Cortex of kidney (tissue), 1 donor: Measurements from ENCODE around the gene SLC38A11.
"Not testable (repeated sequence)": the region's sequence is repeated elsewhere in the genome, so short reads cannot be mapped to it uniquely, and the experiment has no call there.

Source experiments
- DNase-seq: peaks from one replicate; lab custom pipeline; 2025; lab: John Stamatoyannopoulos, UW

Gene SLC38A11

DNA sequence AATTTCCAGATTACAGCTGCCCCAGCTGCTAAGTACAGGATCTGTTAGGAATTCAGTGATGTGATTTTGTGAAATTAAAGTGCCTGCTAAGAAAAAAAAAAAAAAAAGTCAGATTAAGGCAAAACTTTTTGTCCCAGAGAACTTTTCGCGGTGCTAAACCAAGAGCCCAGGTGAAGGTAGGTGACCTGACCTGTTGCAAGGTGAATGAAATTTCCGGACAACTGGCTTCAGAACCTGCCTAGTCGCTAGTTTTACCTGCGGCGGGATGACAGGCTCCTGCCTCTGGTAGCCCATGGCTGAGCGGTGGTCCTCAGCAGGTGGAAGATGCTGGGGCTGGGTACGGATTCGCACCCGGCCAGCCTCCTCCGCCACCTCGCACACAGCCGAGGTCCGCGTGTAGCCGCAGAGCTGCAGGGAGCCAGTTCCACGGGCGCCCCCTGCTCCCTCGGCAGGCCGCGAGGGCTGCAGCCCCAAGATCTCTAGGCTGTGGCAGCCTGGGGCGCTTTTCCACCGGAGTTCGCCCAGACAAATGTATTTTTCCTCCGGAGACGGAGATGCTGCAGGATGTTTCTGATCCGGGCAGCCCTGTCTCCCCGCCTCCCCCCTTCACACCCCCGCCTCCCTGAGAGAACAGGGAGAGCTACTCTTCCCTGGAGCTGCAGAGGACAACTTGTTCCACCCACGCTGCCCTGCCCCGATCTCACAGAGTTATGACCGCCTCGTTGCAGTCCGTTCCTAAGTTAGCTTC is at the start of gene SLC38A11:
TSS of gene SLC38A11 (minus strand) at position 572 of the 748 bp plus-strand sequence. CDS start at position 294, 278 bp downstream.
- DNase-seq: no peak

- no peak for DNase-seq
Measured at GRCh38 chr2:165003443-165004130, 48.3 kb upstream of the SLC38A11 start.

DNA sequence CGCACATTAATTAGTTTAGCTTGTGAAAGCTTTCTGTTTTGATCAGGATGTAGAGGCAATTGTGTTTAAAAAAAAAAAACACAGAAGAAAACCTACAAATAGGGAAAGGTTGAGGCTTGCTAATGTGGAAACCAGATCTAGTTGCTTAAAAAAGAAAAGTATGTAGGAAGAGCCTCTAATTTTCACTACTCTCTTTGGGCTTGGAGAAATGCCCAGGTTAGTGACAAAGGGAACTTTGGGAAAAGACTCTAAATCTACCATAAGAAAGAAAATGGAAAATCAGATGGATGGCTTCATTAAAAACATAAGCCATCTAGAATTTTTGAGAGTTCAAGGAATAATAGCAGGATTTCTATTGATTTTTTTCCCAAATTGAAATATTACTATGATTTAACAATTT is 47.3 kb upstream of the SLC38A11 start:
- DNase-seq: no peak

- DNase-seq: not testable (repeated sequence)
Measured at GRCh38 chr2:164994664-164995299, 39.5 kb upstream of the SLC38A11 start.

DNA sequence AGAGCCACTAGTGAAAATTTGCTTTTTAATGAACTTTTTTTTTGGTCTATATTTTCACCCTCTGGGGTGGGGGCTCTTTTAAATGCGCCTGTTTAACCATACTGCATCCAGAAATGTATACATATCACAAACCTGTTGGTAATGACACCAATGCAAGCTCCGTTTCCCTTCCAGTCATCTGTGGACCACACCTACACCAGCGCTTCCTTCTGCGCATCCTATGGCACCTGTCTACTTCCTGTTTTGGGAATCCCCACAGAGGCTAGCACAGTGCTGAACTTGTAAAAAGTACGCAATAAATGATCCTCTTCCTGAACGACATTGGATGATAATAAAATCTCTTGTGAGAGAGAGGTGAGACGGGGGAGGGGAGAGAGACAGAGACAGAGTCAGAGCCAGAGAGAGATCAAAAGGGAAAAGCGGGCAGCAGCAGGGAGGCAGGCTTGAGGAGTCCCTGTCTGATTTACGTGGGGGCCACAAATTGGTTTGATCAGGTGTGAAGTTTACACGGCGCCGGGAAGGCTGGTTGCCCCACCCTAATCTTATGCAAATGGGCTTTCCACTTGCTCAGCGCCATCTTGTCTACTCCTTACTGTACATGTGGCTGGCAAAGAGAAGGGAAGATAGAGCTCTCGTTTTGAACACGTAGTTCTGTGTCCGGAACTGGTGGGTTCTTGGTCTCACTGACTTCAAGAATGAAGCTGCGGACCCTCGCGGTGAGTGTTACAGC is 38.1 kb upstream of the SLC38A11 start:
- no peak for DNase-seq

DNA sequence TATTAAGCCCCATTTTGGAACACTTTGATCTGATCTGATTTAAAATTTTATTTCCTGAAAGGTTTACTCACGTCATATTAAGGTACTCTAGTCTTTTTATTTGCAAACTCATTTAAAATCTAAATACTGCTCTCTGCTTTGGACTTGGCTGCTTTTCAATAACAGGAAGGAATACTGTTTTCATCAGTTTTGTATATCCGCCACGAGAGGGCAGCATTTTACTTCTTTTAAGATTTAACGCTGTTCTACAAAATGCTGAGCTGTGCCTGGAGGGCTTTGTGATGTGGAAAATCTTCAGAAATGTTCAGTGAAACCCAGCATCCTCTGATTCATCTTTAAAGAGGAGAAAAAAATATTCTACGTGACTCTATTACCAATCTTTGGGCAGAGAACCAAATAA is 37.5 kb upstream of the SLC38A11 start:
- no peak for DNase-seq

DNA sequence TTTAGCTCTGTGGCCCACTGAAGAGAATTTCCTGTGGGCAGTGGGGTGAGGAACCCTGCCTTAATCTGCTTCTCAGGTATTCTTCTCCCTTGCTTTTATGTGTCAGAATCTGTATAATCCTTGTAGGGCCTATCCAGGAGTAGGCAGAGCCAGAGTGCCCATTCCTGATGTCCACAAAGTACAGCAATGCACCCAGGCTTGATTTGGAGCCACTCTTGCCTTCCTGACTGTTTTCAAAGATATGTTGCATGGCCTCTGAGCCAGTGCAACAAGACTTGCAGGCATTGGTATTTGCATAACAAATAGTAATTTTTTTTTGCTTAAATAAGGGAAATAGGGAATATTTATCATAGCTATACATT is 36.7 kb upstream of the SLC38A11 start:
- not testable (repeated sequence) for DNase-seq

DNA sequence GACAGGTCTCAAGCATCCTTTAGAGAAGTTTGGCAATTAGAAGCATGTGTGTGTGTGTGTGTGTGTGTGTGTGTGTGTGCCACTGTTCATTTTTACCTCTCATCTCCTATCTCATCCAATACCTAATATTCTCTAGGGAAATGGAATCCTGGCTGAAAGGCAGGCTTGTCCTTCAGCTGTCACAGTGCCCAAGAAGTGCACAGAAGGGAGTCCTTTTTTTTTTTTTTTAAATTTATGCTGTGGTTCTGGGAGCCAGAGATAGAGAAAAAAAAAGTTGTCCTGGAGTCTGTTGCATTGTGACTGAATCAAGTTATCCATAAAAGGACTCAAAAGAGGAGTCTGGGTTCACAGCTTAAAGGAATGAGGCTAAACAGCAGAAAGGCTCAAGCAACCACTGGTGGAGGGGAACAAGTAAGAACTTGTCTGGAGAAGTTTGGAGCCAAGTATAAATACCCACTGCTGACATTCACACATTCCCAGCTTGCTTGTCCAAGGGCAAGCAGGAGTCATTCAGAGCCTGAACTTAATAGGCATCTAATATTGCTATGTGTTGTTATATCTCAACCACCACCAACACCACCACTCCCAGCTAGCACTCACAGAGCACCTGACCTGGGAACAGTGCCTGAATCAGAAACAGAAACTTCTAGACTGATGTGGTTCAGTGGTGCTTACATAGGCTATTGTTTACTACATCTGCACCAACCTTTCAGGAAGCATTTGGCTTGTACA is 36.2 kb upstream of the SLC38A11 start:
- not testable (repeated sequence) for DNase-seq

- not testable (repeated sequence) for DNase-seq
Measured at GRCh38 chr2:164990953-164991352, 35.6 kb upstream of the SLC38A11 start.

- not testable (repeated sequence) for DNase-seq
Measured at GRCh38 chr2:164988805-164989204, 33.5 kb upstream of the SLC38A11 start.

DNA sequence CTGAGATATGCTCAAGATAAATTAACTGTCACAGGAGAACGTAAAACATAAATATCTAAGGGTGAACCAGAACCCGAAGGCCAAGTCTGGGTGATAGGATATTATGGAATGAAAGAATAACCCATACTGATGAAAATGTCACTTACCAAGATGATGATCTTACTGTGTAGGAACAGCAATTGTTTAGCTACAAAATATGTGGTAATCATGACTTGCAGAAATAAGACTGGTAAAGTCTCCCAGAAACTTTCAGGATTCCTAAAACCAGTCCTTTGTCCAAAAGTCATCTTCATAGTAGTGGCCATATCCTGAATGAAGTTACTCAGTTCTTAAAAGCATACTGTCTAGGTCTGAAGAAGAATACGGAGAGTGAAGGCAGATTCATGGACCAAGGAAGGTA is 30.7 kb upstream of the SLC38A11 start:
- DNase-seq: not testable (repeated sequence)

DNA sequence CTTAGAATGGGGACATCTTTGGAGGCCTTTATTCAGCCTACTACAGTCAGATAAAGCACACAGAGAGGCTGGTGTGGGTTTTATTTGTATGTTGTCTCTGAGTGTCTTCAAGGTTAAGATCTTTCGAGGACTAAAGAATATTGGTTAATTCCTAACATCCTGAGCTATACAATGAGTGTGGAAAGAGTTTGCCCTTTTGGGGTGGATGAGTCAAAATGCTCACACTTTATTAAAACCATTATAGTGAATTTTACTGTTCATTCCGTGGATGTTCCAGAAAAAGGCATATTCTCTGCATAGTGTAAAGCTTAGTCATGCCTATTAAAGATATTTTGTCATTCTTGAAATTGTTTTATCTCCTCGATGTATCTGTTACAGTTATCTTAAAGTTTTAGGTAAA is 29.1 kb upstream of the SLC38A11 start:
- DNase-seq: no peak

DNA sequence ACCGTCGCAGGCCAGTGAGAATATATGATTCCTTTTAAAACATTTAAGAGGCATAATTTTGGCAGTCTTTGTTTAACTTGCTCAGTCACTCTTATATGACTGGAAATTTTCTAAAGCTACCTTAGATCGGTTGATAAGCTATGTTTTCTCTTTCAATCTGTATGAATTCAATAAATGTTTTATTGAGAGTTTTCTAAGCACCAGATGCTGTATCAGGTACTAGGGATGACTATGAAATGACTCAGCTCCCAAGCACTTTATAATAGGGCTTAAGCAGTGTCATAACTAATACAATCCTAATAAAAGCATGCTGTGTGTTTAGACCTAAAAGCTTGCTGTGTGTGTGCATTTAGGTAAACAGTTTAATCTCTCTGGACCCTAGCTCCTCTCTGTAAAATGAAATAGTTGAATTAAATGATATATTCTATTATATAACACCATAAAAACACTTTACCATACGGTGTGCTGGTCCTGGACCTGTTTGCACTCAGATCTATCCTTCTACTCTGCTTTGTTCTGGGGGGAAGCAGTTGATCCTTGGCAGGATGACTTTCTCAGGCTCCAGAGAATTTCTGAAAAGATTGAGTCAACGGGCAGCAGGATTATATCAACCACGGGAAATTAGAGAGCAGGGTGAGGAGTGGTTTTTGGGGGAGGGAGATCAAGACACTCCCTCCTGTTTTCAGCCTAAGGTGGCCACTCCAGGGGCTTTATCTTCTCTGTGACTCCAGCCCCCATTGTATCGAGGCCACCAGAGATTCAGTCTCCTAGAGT is 26.1 kb upstream of the SLC38A11 start:
- no peak for DNase-seq

- not testable (repeated sequence) for DNase-seq
Measured at GRCh38 chr2:164980688-164981087, 25.4 kb upstream of the SLC38A11 start.

DNA sequence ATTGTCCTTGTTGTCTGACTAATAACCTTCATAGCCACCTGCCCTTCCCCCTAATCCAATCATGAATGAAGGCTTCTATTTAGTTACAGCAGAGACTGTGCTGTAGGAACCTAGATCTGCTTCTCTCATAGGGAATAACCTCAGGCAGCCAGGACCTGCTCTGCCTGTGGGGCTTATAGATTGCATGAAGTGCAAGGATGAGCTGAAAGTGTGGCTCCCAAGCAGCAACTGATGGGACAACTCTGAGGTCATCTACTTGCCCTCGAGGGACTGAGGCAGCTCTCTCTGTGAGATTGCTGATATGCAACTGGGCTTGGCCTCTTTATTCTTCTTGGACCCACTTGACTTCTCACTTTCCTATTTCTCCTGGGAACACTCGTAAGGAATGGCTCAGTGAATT is 23.8 kb upstream of the SLC38A11 start:
- no peak for DNase-seq

- DNase-seq: not testable (repeated sequence)
Measured at GRCh38 chr2:164976875-164977470, 21.6 kb upstream of the SLC38A11 start.

DNA sequence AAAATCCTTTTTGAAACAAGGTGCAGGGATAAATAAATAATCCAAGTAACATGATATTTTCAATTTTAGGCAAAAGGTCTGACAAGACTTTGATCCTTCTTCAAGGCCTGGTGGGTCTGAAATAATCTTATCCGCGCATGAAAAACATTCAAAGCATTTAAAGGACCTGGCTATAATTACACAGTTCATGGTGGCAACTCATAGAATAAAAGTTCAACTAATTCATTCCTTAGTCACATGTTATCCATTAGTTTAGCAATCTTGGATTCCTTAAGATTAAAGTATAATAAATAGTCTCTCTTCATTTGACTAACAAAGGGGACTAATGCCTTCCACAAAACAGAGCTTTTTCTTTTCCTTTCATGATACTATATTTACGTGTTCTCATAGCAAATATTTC is 21.0 kb upstream of the SLC38A11 start:
- DNase-seq: no peak

DNA sequence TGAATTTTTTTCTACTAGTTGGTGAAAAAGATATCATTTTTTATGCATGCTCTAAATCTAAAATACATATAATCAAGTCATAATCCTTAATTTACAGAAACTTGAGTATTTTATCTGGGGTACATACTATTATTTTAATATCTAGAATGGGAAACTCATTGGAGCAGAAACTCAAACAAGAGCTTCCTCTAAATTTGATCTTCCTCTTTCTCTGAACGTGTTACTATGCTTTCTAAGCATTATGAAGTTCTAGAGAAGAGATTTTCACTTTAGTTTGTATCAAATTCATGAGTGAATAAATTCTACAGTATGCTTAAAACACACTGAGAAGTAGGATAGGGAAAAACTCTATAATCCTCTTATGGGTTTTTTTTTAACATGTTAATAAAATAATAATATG is 20.6 kb upstream of the SLC38A11 start:
- DNase-seq: no peak

DNA sequence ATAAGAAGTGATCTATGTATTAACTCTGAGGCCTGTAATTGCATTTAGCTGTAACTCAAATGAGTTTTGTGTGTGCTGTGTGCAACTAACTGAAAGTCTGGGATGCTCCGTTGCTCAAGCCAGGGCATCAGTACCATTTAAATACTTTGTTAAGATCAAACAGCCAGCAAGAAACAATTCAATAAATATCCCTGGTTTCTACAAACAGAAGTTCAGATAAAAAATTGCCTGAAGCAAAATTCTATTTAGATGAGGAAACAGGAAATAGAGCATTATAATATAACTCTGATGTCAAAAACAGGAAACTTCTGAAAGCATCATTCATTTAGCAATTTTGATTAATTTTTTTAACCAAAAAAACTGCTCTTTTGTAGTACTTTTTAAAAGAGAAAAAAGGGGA is 18.9 kb upstream of the SLC38A11 start:
- DNase-seq: no peak

DNA sequence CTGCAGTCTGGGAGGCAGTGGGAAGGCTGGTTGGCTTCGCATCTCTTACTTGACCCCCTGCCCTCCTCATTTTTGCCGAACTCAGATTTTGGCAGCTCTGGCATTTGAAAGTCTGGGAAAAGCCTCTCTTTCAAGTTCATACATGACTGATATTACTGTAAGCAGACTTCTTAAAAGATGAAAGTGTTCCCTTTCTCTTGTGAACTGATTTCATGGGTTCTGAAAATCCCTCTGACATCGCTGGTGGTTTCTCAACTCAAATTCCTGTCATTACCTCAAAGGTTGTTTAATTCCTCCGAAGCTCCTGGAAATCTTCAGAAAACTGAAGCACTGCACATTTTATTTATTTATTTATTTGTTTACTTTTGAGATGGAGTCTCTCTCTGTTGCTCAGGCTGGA is 16.9 kb upstream of the SLC38A11 start:
- DNase-seq: no peak
